SK-N-SH treated with all-trans-retinoic acid at 6 μM for 48 hours (cell line): Measurements from ENCODE around the gene SPOCD1.

Experiments
- ATAC-seq: fragments of 200-7000 bp; cut with Tn5 transposase; 3 replicates; pipeline ENCODE4 v1.9.1; 2020; ENCODE audit warnings: mild to moderate bottlenecking, moderate library complexity
- ARNTL ChIP-seq: fragments of 450-650 bp; formaldehyde crosslinking; IDR thresholded peaks from 2 replicates; pipeline ENCODE4 v1.5.0; 2020; ENCODE audit warnings: low read depth, mild to moderate bottlenecking, moderate library complexity, borderline replicate concordance
- BACH2 ChIP-seq: fragments of 250-450 bp; sonication (Bioruptor Pico); IDR thresholded peaks from 2 replicates; pipeline ENCODE4 v1.9.0; 2021; ENCODE audit warnings: mild to moderate bottlenecking, borderline replicate concordance
- CSDC2 ChIP-seq: fragments of 250-450 bp; sonication (Bioruptor Pico); IDR thresholded peaks from 2 replicates; pipeline ENCODE4 v1.5.0; 2020; ENCODE audit warnings: mild to moderate bottlenecking, moderate library complexity
- ESRRG ChIP-seq: fragments of 250-450 bp; sonication (Bioruptor Pico); IDR thresholded peaks from 2 replicates; pipeline ENCODE4 v1.6.1; 2021; ENCODE audit warnings: mild to moderate bottlenecking
- GLIS3 ChIP-seq: fragments of 250-450 bp; sonication (Bioruptor Pico); IDR thresholded peaks from 2 replicates; pipeline ENCODE4 v1.5.0; 2020; ENCODE audit warnings: mild to moderate bottlenecking, moderate library complexity
- ISL1 ChIP-seq: fragments of 250-450 bp; sonication (Bioruptor Pico); IDR thresholded peaks from 2 replicates; pipeline ENCODE4 v2.1.2; 2022; ENCODE audit warnings: mild to moderate bottlenecking, moderate library complexity
- OSR1 ChIP-seq: fragments of 250-450 bp; sonication (Bioruptor Pico); IDR thresholded peaks from 2 replicates; pipeline ENCODE4 v1.8.0; 2022; ENCODE audit warnings: moderate library complexity, mild to moderate bottlenecking, inconsistent platforms
- PPARA ChIP-seq: fragments of 250-450 bp; sonication (Bioruptor Pico); IDR thresholded peaks from 2 replicates; pipeline ENCODE4 v1.5.0; 2020; ENCODE audit warnings: mild to moderate bottlenecking, borderline replicate concordance
- RARB ChIP-seq: fragments of 250-450 bp; sonication (Bioruptor Pico); IDR thresholded peaks from 2 replicates; pipeline ENCODE4 v1.8.0; 2021; ENCODE audit warnings: mild to moderate bottlenecking, moderate library complexity
- SNAI2 ChIP-seq: fragments of 250-450 bp; sonication (Bioruptor Pico); IDR thresholded peaks from 2 replicates; pipeline ENCODE4 v1.5.0; 2020; ENCODE audit warnings: mild to moderate bottlenecking, moderate library complexity
- TCF4 ChIP-seq: fragments of 250-450 bp; sonication (Bioruptor Pico); IDR thresholded peaks from 2 replicates; pipeline ENCODE4 v1.8.0; 2021; ENCODE audit warnings: mild to moderate bottlenecking, moderate library complexity, borderline replicate concordance
- TOX ChIP-seq: fragments of 250-450 bp; sonication (Bioruptor Pico); IDR thresholded peaks from 2 replicates; pipeline ENCODE4 v1.8.0; 2021; ENCODE audit warnings: mild to moderate bottlenecking, moderate library complexity, borderline replicate concordance
- ZC3H10 ChIP-seq: fragments of 250-450 bp; sonication (Bioruptor Pico); IDR thresholded peaks from 2 replicates; pipeline ENCODE4 v1.5.1; 2021; ENCODE audit warnings: mild to moderate bottlenecking, moderate library complexity
- ZFP3 ChIP-seq: fragments of 250-450 bp; sonication (Bioruptor Pico); IDR thresholded peaks from 2 replicates; pipeline ENCODE4 v1.5.0; 2020; ENCODE audit warnings: mild to moderate bottlenecking, moderate library complexity
- ZFP30 ChIP-seq: fragments of 450-650 bp; formaldehyde crosslinking; IDR thresholded peaks from 2 replicates; pipeline ENCODE4 v1.5.0; 2022; ENCODE audit warnings: mild to moderate bottlenecking, moderate library complexity
- ZNF70 ChIP-seq: fragments of 450-650 bp; formaldehyde crosslinking; IDR thresholded peaks from 2 replicates; pipeline ENCODE4 v1.5.0; 2020; ENCODE audit warnings: mild to moderate bottlenecking, moderate library complexity
- ZNF8 ChIP-seq: fragments of 450-650 bp; formaldehyde crosslinking; IDR thresholded peaks from 2 replicates; pipeline ENCODE4 v1.5.0; 2020; ENCODE audit warnings: mild to moderate bottlenecking, moderate library complexity
- TF ChIP-seq, protein P1 (sequence below): fragments of 250-450 bp; sonication (Bioruptor Pico); IDR thresholded peaks from 2 replicates; pipeline ENCODE4 v1.5.1; 2020; ENCODE audit warnings: low read depth, mild to moderate bottlenecking, moderate library complexity
- TF ChIP-seq, protein P2 (sequence below): fragments of 250-450 bp; sonication (Bioruptor Pico); IDR thresholded peaks from 2 replicates; pipeline ENCODE4 v1.8.0; 2021; ENCODE audit warnings: low read depth, mild to moderate bottlenecking, moderate library complexity, borderline replicate concordance
- TF ChIP-seq, protein P3 (sequence below): fragments of 250-450 bp; sonication (Bioruptor Pico); IDR thresholded peaks from 2 replicates; pipeline ENCODE4 v1.5.0; 2020; ENCODE audit warnings: mild to moderate bottlenecking, moderate library complexity

The SPOCD1 gene

GRCh38 chr1:31768407-31768907, 47.4 kb downstream of the SPOCD1 start (continued):
- TF ChIP-seq, protein P1, sequence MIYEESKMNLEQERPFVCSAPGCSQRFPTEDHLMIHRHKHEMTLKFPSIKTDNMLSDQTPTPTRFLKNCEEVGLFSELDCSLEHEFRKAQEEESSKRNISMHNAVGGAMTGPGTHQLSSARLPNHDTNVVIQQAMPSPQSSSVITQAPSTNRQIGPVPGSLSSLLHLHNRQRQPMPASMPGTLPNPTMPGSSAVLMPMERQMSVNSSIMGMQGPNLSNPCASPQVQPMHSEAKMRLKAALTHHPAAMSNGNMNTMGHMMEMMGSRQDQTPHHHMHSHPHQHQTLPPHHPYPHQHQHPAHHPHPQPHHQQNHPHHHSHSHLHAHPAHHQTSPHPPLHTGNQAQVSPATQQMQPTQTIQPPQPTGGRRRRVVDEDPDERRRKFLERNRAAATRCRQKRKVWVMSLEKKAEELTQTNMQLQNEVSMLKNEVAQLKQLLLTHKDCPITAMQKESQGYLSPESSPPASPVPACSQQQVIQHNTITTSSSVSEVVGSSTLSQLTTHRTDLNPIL (CRISPR knock-in tag) = no peak
- TF ChIP-seq ZFP3 (CRISPR knock-in tag) = no peak
- no peak for TF ChIP-seq BACH2 (CRISPR knock-in tag)
- TF ChIP-seq TOX = no peak
- TF ChIP-seq TCF4 (CRISPR knock-in tag) = no peak

DNA sequence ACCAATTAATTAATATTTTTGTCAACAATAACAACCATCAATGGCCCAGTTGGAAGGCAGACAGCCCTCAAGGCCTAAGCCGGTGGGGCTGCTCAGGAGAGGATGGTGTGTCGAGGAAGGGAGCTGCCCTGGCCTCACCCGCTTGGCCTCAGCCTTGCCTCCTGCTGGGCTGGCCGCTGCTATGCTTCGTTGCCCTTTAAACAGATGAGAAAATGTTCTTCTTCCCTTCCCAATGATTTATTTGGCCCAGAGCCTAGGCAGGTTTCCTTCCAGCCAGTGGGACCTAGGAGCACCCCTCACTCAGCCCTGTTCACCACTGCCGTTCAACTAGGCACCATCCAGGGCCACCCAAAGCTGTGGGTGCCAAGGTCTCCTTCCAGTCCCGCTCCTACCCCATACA, 48.6 kb downstream of the SPOCD1 start:
- TF ChIP-seq, protein P2, sequence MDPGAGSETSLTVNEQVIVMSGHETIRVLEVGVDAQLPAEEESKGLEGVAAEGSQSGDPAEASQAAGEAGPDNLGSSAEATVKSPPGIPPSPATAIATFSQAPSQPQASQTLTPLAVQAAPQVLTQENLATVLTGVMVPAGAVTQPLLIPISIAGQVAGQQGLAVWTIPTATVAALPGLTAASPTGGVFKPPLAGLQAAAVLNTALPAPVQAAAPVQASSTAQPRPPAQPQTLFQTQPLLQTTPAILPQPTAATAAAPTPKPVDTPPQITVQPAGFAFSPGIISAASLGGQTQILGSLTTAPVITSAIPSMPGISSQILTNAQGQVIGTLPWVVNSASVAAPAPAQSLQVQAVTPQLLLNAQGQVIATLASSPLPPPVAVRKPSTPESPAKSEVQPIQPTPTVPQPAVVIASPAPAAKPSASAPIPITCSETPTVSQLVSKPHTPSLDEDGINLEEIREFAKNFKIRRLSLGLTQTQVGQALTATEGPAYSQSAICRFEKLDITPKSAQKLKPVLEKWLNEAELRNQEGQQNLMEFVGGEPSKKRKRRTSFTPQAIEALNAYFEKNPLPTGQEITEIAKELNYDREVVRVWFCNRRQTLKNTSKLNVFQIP (CRISPR knock-in tag) = no peak
- TF ChIP-seq ZFP3 (CRISPR knock-in tag) (no peak), CSDC2 (CRISPR knock-in tag) (no peak), ZFP30 (CRISPR knock-in tag) (no peak), ARNTL (CRISPR knock-in tag) (no peak), ISL1 (CRISPR knock-in tag) (no peak), ESRRG (CRISPR knock-in tag) (no peak), BACH2 (CRISPR knock-in tag) (no peak), TCF4 (CRISPR knock-in tag) (no peak), ZNF8 (CRISPR knock-in tag) (no peak), OSR1 (CRISPR knock-in tag) (no peak), ZNF70 (CRISPR knock-in tag) (no peak)
- TF ChIP-seq, protein P1 (CRISPR knock-in tag) = no peak
- TF ChIP-seq, protein P3, sequence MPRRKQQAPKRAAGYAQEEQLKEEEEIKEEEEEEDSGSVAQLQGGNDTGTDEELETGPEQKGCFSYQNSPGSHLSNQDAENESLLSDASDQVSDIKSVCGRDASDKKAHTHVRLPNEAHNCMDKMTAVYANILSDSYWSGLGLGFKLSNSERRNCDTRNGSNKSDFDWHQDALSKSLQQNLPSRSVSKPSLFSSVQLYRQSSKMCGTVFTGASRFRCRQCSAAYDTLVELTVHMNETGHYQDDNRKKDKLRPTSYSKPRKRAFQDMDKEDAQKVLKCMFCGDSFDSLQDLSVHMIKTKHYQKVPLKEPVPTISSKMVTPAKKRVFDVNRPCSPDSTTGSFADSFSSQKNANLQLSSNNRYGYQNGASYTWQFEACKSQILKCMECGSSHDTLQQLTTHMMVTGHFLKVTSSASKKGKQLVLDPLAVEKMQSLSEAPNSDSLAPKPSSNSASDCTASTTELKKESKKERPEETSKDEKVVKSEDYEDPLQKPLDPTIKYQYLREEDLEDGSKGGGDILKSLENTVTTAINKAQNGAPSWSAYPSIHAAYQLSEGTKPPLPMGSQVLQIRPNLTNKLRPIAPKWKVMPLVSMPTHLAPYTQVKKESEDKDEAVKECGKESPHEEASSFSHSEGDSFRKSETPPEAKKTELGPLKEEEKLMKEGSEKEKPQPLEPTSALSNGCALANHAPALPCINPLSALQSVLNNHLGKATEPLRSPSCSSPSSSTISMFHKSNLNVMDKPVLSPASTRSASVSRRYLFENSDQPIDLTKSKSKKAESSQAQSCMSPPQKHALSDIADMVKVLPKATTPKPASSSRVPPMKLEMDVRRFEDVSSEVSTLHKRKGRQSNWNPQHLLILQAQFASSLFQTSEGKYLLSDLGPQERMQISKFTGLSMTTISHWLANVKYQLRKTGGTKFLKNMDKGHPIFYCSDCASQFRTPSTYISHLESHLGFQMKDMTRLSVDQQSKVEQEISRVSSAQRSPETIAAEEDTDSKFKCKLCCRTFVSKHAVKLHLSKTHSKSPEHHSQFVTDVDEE = no peak
- ATAC-seq = no peak

- TF ChIP-seq ISL1 (CRISPR knock-in tag) (no peak), SNAI2 (CRISPR knock-in tag) (no peak), ZFP3 (CRISPR knock-in tag) (no peak), ZC3H10 (CRISPR knock-in tag) (no peak), PPARA (no peak), CSDC2 (CRISPR knock-in tag) (no peak), GLIS3 (CRISPR knock-in tag) (no peak), TCF4 (CRISPR knock-in tag) (no peak), RARB (CRISPR knock-in tag) (no peak), ESRRG (CRISPR knock-in tag) (no peak), BACH2 (CRISPR knock-in tag) (no peak)
- TF ChIP-seq, protein P2 (CRISPR knock-in tag) = no peak
- no peak for ATAC-seq
Observed at GRCh38 chr1:31765516-31765915, 50.3 kb downstream of the SPOCD1 start.
